HepG2 (cell line): ENCODE results near the gene MAN1A1. TPM values are rescaled to one million over a fixed set of nuclear protein-coding genes. Genes with fewer than 3 reads are reported as not detected.

ENCODE experiments used
- BORCS8-MEF2B ChIP-seq: sonication (generic); formaldehyde crosslinking; IDR thresholded peaks from 2 replicates; pipeline ENCODE4 v1.8.0; 2022; ENCODE audit warnings: mild to moderate bottlenecking, missing genetic modification reagents
- ELK4 ChIP-seq: sonication (generic); formaldehyde crosslinking; IDR thresholded peaks from 2 replicates; pipeline ENCODE4 v1.9.0; 2021; ENCODE audit warnings: missing genetic modification reagents, borderline replicate concordance
- FOXA3 ChIP-seq: IDR thresholded peaks from 2 replicates; pipeline ENCODE4 v1.6.1; 2016; ENCODE audit warnings: missing genetic modification reagents, missing compliant biosample characterization
- FOXC1 ChIP-seq: sonication (generic); formaldehyde crosslinking; IDR thresholded peaks from 2 replicates; pipeline ENCODE4 v1.8.0; 2022; ENCODE audit warnings: mild to moderate bottlenecking, missing genetic modification reagents, borderline replicate concordance
- IRF1 ChIP-seq: sonication (generic); formaldehyde crosslinking; IDR thresholded peaks from 2 replicates; pipeline ENCODE4 v1.4.0; 2020; ENCODE audit warnings: low read depth, mild to moderate bottlenecking, missing genetic modification reagents
- KLF11 ChIP-seq: IDR thresholded peaks from 2 replicates; pipeline ENCODE4 v1.6.1; 2016; ENCODE audit warnings: missing compliant biosample characterization
- MAFF ChIP-seq: IDR thresholded peaks from 2 replicates; pipeline ENCODE4 v1.6.1; 2011; ENCODE audit warnings: low read depth, low read length, improper control_type of control experiment
- MEIS1 ChIP-seq: sonication (generic); formaldehyde crosslinking; IDR thresholded peaks from 2 replicates; pipeline ENCODE4 v1.9.0; 2021; ENCODE audit warnings: mild to moderate bottlenecking, missing genetic modification reagents, moderate library complexity, borderline replicate concordance
- MXD1 ChIP-seq: sonication (generic); formaldehyde crosslinking; IDR thresholded peaks from 2 replicates; pipeline ENCODE4 v1.4.0; 2020; ENCODE audit warnings: mild to moderate bottlenecking, missing genetic modification reagents
- NPAS2 ChIP-seq: sonication (generic); formaldehyde crosslinking; IDR thresholded peaks from 2 replicates; pipeline ENCODE4 v1.8.0; 2022; ENCODE audit warnings: mild to moderate bottlenecking, missing genetic modification reagents, borderline replicate concordance
- POLR2G ChIP-seq: fragments of 200-400 bp; formaldehyde crosslinking; IDR thresholded peaks from 2 replicates; pipeline ENCODE4 v1.6.1; 2018; ENCODE audit warnings: mild to moderate bottlenecking, low read depth, low read length, moderate library complexity
- RARA ChIP-seq: IDR thresholded peaks from 2 replicates; pipeline ENCODE4 v1.6.1; 2016; ENCODE audit warnings: missing genetic modification reagents, missing compliant biosample characterization
- RARG ChIP-seq: sonication (generic); formaldehyde crosslinking; IDR thresholded peaks from 2 replicates; pipeline ENCODE4 v1.4.0; 2020; ENCODE audit warnings: low read depth, mild to moderate bottlenecking, missing genetic modification reagents
- SCMH1 ChIP-seq: sonication (generic); formaldehyde crosslinking; IDR thresholded peaks from 2 replicates; pipeline ENCODE4 v1.9.0; 2021; ENCODE audit warnings: missing genetic modification reagents, mild to moderate bottlenecking, borderline replicate concordance
- SMC3 ChIP-seq: IDR thresholded peaks from 2 replicates; pipeline ENCODE4 v1.6.1; 2011; ENCODE audit warnings: low read length, improper control_type of control experiment
- THAP11 ChIP-seq: IDR thresholded peaks from 2 replicates; pipeline ENCODE4 v1.6.1; 2016; ENCODE audit warnings: missing biosample characterization, missing genetic modification reagents
- YEATS2 ChIP-seq: sonication (generic); formaldehyde crosslinking; IDR thresholded peaks from 2 replicates; pipeline ENCODE4 v1.4.0; 2020; ENCODE audit warnings: missing genetic modification reagents, borderline replicate concordance
- ZBTB3 ChIP-seq: sonication (generic); formaldehyde crosslinking; IDR thresholded peaks from 2 replicates; pipeline ENCODE4 v1.4.0; 2020; ENCODE audit warnings: low read depth, mild to moderate bottlenecking, moderate library complexity, missing genetic modification reagents, borderline replicate concordance
- ZBTB46 ChIP-seq: sonication (generic); formaldehyde crosslinking; IDR thresholded peaks from 2 replicates; pipeline ENCODE4 v1.4.0; 2020; ENCODE audit warnings: mild to moderate bottlenecking, missing genetic modification reagents, borderline replicate concordance
- ZBTB8A ChIP-seq: sonication (generic); formaldehyde crosslinking; IDR thresholded peaks from 2 replicates; pipeline ENCODE4 v1.4.0; 2020; ENCODE audit warnings: mild to moderate bottlenecking, low read depth, missing genetic modification reagents, borderline replicate concordance
- ZFP62 ChIP-seq: sonication (generic); formaldehyde crosslinking; IDR thresholded peaks from 2 replicates; pipeline ENCODE4 v1.4.0; 2020; ENCODE audit warnings: missing genetic modification reagents
- ZKSCAN8 ChIP-seq: IDR thresholded peaks from 2 replicates; pipeline ENCODE4 v1.6.1; 2016; ENCODE audit warnings: borderline replicate concordance, missing genetic modification reagents, missing compliant biosample characterization
- ZMYM2 ChIP-seq: sonication (generic); formaldehyde crosslinking; IDR thresholded peaks from 2 replicates; pipeline ENCODE4 v1.8.0; 2022; ENCODE audit warnings: mild to moderate bottlenecking, missing genetic modification reagents
- ZNF274 ChIP-seq: sonication (generic); formaldehyde crosslinking; IDR thresholded peaks from 2 replicates; pipeline ENCODE4 v1.5.1; 2020; ENCODE audit warnings: mild to moderate bottlenecking, missing genetic modification reagents
- ZNF44 ChIP-seq: sonication (generic); formaldehyde crosslinking; IDR thresholded peaks from 2 replicates; pipeline ENCODE4 v1.5.1; 2020; ENCODE audit warnings: mild to moderate bottlenecking, missing genetic modification reagents
- ZNF563 ChIP-seq: sonication (generic); formaldehyde crosslinking; IDR thresholded peaks from 2 replicates; pipeline ENCODE4 v1.8.0; 2022; ENCODE audit warnings: mild to moderate bottlenecking, moderate library complexity, missing genetic modification reagents
- ZNF564 ChIP-seq: sonication (generic); formaldehyde crosslinking; IDR thresholded peaks from 2 replicates; pipeline ENCODE4 v1.8.1; 2023; ENCODE audit warnings: mild to moderate bottlenecking, missing genetic modification reagents
- ZNF572 ChIP-seq: sonication (generic); formaldehyde crosslinking; IDR thresholded peaks from 2 replicates; pipeline ENCODE4 v1.5.1; 2020; ENCODE audit warnings: mild to moderate bottlenecking, missing genetic modification reagents
- polyA plus RNA-seq, 8 experiments: library from polyadenylated mRNA; depleted of rRNA in 3 of 8; stranded (reverse) in 7 of 8; unstranded in 1 of 8; fragments of >200 nt; fragmentation: Illumina TruSeq in 4 of 8; extraction: Trizol in 4 of 8; gene quantifications; 2 replicates each; pipeline versions ENCODE4 v1.2.1 to v1.2.3, GENCODE V29; 2011 to 2016; ENCODE audit warnings: low read depth in 4 of 8, missing spikeins in 1 of 8, mixed read lengths in 1 of 8; ENCODE audit not compliant: insufficient read depth in 1 of 8
- total RNA-seq, 5 experiments: library from RNA; depleted of rRNA; stranded (reverse); fragments of >200 nt; fragmentation: Illumina TruSeq; extraction: Trizol; gene quantifications; 2 replicates each; pipeline ENCODE4 v1.2.3, GENCODE V29; 2016; ENCODE audit warnings: low read depth in 1 of 5

The MAN1A1 gene
- total and polyA plus RNA-seq, 2 of the 13 experiments (the other 11 are each of a cell fraction or from before 2014, with no cell fraction given): 156 to 236 TPM

- TF ChIP-seq MAFF (no peak), MXD1 (CRISPR knock-in tag) (no peak), SCMH1 (CRISPR knock-in tag) (no peak), ZNF44 (CRISPR knock-in tag) (no peak), ZNF563 (CRISPR knock-in tag) (no peak), ZNF274 (CRISPR knock-in tag) (no peak), SMC3 (no peak), THAP11 (CRISPR knock-in tag) (no peak), ZNF564 (CRISPR knock-in tag) (no peak), POLR2G (no peak), NPAS2 (CRISPR knock-in tag) (no peak), RARG (CRISPR knock-in tag) (no peak), KLF11 (0 out of 2 replicates have a peak, but pooled peaks have one; percentile 2), MEIS1 (peak; percentile 52; the same call in 1 of the 2 replicates), ZBTB3 (CRISPR knock-in tag) (no peak), YEATS2 (CRISPR knock-in tag) (no peak; the same call in 1 of the 2 replicates), ZNF572 (CRISPR knock-in tag) (no peak), FOXC1 (CRISPR knock-in tag) (no peak), ELK4 (CRISPR knock-in tag) (no peak), FOXA3 (CRISPR knock-in tag) (peak; percentile 86), ZBTB46 (no peak), ZKSCAN8 (CRISPR knock-in tag) (peak; percentile 60; the same call in 1 of the 2 replicates), RARA (CRISPR knock-in tag) (peak; percentile 80), ZMYM2 (CRISPR knock-in tag) (no peak), ZFP62 (CRISPR knock-in tag) (no peak), ZBTB8A (CRISPR knock-in tag) (no peak), BORCS8-MEF2B (CRISPR knock-in tag) (no peak), IRF1 (CRISPR knock-in tag) (no peak)
Observed at GRCh38 chr6:119170447-119171087, 179.0 kb downstream of the MAN1A1 start (continued).
